ENCODE data around the gene NLRP1.

NLRP1 gene

DNA sequence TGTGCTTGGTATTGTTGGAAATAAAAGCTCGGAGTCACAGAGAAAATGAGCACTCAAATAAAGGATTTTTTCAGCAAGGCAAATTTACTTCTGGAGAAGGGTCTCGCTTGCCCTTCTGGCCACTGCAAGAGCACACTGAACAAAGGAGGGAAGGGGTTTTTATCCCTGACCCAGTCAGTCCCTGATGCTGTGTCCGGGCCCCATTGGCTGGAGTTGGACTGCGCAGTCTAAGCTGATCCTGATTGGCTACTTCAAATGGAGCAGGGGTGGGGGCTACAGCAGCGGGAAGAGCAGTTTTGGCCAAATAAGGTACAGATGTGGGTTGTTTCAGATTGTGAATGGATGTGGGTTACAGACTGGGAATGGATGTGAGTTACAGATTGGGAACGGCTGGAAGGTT, 4.3 kb upstream of the NLRP1 start:
- TF ChIP-seq, protein P1, sequence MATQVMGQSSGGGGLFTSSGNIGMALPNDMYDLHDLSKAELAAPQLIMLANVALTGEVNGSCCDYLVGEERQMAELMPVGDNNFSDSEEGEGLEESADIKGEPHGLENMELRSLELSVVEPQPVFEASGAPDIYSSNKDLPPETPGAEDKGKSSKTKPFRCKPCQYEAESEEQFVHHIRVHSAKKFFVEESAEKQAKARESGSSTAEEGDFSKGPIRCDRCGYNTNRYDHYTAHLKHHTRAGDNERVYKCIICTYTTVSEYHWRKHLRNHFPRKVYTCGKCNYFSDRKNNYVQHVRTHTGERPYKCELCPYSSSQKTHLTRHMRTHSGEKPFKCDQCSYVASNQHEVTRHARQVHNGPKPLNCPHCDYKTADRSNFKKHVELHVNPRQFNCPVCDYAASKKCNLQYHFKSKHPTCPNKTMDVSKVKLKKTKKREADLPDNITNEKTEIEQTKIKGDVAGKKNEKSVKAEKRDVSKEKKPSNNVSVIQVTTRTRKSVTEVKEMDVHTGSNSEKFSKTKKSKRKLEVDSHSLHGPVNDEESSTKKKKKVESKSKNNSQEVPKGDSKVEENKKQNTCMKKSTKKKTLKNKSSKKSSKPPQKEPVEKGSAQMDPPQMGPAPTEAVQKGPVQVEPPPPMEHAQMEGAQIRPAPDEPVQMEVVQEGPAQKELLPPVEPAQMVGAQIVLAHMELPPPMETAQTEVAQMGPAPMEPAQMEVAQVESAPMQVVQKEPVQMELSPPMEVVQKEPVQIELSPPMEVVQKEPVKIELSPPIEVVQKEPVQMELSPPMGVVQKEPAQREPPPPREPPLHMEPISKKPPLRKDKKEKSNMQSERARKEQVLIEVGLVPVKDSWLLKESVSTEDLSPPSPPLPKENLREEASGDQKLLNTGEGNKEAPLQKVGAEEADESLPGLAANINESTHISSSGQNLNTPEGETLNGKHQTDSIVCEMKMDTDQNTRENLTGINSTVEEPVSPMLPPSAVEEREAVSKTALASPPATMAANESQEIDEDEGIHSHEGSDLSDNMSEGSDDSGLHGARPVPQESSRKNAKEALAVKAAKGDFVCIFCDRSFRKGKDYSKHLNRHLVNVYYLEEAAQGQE (IDR thresholded peaks at IDR 0.05; ENCODE audit: insufficient replicate concordance, low read depth) = no peak
- TF ChIP-seq, protein P2, sequence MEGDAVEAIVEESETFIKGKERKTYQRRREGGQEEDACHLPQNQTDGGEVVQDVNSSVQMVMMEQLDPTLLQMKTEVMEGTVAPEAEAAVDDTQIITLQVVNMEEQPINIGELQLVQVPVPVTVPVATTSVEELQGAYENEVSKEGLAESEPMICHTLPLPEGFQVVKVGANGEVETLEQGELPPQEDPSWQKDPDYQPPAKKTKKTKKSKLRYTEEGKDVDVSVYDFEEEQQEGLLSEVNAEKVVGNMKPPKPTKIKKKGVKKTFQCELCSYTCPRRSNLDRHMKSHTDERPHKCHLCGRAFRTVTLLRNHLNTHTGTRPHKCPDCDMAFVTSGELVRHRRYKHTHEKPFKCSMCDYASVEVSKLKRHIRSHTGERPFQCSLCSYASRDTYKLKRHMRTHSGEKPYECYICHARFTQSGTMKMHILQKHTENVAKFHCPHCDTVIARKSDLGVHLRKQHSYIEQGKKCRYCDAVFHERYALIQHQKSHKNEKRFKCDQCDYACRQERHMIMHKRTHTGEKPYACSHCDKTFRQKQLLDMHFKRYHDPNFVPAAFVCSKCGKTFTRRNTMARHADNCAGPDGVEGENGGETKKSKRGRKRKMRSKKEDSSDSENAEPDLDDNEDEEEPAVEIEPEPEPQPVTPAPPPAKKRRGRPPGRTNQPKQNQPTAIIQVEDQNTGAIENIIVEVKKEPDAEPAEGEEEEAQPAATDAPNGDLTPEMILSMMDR (IDR thresholded peaks at IDR 0.05; ENCODE audit: insufficient read depth, low read length) = no peak
- TF ChIP-seq GABPA (IDR thresholded peaks at IDR 0.05; ENCODE audit: low read depth) = no peak
- TF ChIP-seq POLR2AphosphoS5 (IDR thresholded peaks at IDR 0.05; ENCODE audit: low read depth) = no peak
- TF ChIP-seq SPI1 (IDR thresholded peaks at IDR 0.05; ENCODE audit: borderline replicate concordance, low read depth) = no peak
- DNase-seq (ENCODE audit: low read depth in 1 of 2, low spot score in 1 of 2) = no peak
- Histone ChIP-seq H3K27me3 (ENCODE audit: insufficient read depth, poor library complexity, severe bottlenecking) (no peaks in the 10 kb centered on the region), H3K4me3 (replicated peaks; ENCODE audit: insufficient read depth, low read length) (no peak overlapping the region), H3K27ac (replicated peaks) (no peak overlapping the region)

DNA sequence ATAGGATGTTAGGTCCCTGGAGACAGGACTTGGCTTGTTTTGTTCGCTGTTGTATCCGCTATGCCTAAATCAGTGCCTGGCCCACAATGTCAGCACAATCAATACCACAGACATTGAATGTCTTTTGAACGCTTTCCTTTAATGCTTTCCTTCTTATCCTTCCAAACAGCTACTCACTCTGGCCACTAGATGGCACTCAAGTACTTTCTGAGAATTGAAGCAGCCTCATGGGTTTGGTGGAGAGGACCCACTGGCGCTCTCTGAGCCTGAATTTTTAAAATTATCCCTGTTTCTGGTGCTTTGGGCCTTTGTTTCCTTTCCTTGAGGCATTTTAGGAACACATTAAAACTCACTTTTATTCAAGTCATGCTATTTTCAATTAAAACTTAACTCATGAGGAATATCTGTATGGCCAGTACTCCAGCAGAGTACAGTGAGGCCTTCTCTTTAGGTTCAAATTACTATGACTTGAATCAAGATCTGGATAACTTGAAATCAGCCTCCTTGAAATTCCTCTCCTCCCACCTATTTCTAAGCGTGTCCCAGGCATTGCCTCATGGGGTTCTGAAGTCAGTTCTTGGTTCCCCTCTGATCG, 3.2 kb upstream of the NLRP1 start:
- Histone ChIP-seq H3K4me3 (replicated peaks; ENCODE audit: insufficient read depth, low read length) (no peak overlapping the region), H3K27ac (replicated peaks) (no peak overlapping the region), H3K27me3 (ENCODE audit: insufficient read depth, poor library complexity, severe bottlenecking) (no peaks in the 10 kb centered on the region)
- TF ChIP-seq GABPA (IDR thresholded peaks at IDR 0.05; ENCODE audit: low read depth) = no peak
- TF ChIP-seq, protein P2 (IDR thresholded peaks at IDR 0.05; ENCODE audit: insufficient read depth, low read length) = peak; percentile 43
- TF ChIP-seq, protein P1 (IDR thresholded peaks at IDR 0.05; ENCODE audit: insufficient replicate concordance, low read depth) = no peak
- DNase-seq (ENCODE audit: low read depth in 1 of 2, low spot score in 1 of 2) = peak in 1 of 2 experiments; percentile 37

DNA sequence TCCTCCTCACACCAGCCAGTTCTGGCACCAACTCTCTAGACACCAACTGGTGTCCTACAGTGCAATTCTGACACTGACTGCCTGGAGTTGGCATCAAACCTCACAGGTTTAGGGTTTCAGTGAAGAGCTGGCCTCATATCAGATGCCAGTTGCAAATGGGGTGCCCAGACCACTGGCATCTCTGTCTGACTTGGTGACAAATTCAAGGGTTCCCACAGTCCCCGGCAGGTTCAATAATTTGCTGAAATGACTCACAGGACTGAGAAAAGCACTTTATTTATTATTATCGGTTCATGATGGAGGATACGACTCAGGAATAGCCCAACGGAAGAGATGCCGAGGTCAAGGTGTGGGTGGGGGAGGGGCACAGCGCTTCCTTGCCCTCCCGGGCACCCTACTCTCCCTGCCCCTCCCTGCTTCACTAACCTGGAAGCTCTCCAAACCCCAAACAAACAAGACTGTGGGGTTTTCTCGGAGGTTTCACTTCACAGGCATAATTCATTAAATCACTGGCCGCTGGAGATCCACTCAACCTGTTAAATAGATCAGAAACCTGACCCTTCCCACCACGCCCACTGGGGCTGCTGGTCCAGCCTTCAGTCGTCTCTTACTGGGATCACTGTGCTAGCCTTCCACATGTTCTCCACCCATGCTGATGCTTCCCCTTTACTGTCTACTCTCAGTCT, 1.7 kb upstream of the NLRP1 start:
- H3K27ac ChIP-seq (replicated peaks) = no peak overlapping the region
- no peaks in the 10 kb centered on the region for H3K27me3 ChIP-seq (ENCODE audit: insufficient read depth, poor library complexity, severe bottlenecking)
- no peak overlapping the region for H3K4me3 ChIP-seq (replicated peaks; ENCODE audit: insufficient read depth, low read length)
- no peak for TF ChIP-seq POLR2AphosphoS5 (IDR thresholded peaks at IDR 0.05; ENCODE audit: low read depth)
- no peak for TF ChIP-seq GABPA (IDR thresholded peaks at IDR 0.05; ENCODE audit: low read depth)
- TF ChIP-seq, protein P2 (IDR thresholded peaks at IDR 0.05; ENCODE audit: insufficient read depth, low read length) = no peak
- TF ChIP-seq, protein P1 (IDR thresholded peaks at IDR 0.05; ENCODE audit: insufficient replicate concordance, low read depth) = no peak
- no peak for TF ChIP-seq SPI1 (IDR thresholded peaks at IDR 0.05; ENCODE audit: borderline replicate concordance, low read depth)
- DNase-seq (ENCODE audit: low read depth in 1 of 2, low spot score in 1 of 2) = no peak

All from HL-60 (cell line).